ENCODE results near the gene TMEM209.

The TMEM209 gene

DNA sequence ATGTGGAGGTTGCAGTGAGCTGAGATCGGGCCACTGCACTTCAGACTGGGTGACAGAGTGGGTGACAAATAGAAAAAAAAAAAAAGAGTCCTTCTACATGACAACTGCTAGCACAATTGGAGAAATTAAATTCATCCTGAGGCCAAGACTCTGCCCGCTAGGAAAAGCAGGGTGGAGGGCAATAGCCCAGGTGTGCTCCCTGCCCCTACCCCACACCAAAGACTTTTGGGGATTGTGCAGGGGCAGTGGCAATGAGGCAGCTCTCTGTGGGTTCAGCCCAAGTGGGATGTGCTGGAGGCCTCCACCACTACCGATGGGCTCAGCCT, 61.3 kb downstream of the TMEM209 start:
- no peak for DNase-seq (ENCODE audit: low read depth)

DNA sequence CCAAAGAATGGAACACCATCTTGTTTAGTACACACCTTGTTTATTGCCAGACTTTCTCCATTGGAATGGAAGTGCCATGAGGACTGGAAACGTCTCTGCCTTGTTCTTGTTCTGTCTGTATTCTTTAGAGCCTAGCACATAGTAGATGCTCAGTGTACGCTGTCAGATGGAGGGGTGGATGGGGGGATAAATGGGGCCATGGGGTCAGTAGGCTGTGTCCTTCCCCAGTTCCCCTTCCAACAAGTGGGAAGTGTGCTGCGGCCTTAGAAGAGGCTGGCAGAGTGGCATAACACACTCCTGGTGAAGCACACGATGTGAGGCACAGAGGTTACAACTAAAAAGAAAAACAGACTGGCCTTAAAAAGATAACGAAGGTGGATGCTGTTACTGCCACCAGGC, 61.9 kb downstream of the TMEM209 start:
- DNase-seq (ENCODE audit: low read depth), result no peak

DNA sequence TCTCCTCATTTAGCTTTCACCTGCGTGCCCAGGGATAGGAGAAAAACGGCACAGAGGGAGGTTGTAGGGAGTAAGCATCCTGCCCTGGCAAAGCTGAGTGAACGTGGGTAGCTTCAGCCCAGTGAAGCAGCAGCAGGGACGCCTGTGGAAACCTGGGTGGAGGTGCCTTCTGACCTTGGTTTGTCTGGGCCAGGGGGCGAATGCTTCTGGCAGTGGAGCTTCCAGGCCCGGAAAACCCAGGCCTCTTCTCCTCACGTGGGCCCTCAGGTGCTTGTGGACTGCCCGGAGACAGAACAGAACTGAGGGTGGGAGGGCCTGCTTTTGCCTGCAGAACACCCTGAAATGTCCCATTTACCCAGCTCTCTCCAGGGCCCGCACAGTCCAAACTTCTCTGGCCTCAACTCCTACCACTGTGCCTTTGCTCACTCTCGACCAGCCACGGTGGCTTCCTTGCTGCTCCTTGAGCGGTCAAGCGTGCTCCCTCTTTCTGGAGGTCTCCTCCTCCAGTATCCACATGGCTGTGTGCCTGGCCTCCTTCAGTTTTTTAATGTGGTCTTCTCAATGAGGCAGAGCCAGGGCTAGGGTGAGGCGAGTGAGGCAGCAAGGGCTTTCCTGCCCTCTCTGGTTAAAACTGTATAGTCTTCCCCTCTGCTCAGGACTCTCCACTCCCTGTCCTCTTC, 62.4 kb downstream of the TMEM209 start:
- no peak for DNase-seq (ENCODE audit: low read depth)

DNA sequence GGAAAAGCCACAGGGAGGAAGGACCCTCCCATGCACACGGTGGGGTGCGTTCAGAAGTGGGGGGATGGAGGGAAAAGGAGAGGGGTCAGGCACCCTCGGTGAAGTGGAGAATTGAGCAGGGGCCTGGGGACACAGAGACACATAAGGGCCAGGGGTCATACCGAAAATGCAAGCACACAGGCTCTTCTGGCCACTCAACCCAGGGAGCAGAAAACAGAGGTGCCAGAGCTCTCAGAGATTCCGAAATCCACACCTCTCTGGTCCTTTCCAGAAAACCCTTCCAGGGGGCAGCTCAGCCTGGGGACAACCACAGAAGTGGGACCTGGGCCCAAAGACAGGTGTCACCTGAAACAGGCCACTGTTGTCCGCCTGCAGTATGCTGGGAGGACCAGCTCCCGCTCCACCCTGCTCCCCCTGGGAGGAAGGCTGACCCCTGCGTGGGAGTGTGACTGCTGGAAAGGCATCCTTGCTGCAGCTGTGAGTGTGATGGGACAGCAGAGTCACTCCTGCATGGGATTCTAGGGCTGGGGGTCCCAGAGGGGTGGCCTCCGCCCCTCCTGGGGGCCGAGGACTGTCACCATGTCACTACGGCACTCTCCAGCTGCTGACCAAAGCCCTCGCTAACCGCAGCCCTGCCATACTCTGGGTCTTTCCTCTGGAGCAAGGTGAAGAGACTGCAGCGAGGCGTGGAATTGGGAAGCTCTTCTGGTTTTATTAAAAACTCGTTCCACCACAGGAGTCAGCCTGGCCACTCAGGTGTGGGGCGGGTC, 63.1 kb downstream of the TMEM209 start:
- no peak for DNase-seq (ENCODE audit: low read depth)

DNA sequence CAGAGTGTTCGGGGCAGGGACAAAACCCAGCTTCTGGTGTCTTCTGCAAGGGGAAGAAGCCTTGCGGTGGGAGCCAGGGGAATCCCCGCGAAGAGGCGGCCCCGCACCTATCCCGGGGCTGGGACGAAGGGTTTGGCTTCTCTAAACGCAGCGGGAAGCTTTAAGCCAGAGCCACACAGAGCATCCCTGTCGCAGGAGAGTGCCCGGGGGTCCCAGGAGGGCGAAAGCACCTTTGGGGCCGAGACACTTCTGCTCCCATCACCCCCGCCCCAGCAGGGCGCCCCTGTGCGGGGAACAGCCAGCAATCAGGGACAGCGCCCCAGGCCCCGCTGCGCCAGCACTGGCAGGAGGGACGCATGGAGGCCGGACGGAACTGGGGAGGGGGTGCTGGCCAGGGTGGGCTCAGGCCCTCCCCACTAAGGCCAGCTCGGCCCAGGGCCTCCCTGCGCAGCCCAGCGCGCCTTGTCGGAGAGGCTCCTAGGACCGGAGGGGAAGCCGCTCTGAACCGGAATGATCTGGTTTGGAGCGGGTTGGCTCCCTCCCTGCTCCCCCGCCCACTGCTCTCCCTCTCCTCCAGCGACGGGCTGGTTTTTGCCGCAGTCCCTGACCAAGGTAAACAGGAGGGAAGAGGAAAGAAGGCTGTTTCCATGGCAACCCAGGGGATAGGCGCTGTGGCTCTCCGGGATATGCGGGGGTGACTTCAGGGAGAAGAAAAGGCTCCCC, 63.9 kb downstream of the TMEM209 start:
- no peak for DNase-seq (ENCODE audit: low read depth)

DNA sequence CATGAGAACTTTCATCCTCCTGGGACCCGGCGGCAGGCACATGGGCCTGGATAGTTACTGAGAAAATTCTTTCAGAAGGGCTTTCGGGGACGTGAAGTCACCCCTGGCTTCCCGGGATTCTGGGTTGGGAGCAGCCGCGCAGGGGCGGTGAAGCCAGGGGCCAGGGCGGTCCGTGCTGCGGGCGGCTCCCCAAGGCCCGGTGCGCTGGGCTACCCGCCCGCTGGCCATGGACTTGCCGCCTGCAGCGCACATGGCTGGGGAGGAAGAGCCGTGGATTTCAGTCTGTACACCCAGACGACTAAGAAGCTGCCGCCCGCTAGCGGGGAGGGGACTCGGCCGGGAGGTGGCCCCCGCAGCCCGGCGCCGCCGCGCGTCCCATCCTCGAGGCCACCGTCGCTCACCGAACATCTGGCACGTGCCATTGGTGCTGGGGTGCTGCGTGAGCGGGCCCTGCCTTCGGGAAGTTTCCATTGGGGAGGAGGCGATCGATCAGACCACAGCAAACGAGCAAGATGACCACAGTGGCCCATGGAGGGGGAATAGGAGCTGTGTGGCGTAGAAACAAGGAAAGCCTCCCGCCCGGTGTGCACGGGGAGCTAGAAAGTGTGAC, 64.5 kb downstream of the TMEM209 start:
- DNase-seq (ENCODE audit: low read depth), result no peak

DNA sequence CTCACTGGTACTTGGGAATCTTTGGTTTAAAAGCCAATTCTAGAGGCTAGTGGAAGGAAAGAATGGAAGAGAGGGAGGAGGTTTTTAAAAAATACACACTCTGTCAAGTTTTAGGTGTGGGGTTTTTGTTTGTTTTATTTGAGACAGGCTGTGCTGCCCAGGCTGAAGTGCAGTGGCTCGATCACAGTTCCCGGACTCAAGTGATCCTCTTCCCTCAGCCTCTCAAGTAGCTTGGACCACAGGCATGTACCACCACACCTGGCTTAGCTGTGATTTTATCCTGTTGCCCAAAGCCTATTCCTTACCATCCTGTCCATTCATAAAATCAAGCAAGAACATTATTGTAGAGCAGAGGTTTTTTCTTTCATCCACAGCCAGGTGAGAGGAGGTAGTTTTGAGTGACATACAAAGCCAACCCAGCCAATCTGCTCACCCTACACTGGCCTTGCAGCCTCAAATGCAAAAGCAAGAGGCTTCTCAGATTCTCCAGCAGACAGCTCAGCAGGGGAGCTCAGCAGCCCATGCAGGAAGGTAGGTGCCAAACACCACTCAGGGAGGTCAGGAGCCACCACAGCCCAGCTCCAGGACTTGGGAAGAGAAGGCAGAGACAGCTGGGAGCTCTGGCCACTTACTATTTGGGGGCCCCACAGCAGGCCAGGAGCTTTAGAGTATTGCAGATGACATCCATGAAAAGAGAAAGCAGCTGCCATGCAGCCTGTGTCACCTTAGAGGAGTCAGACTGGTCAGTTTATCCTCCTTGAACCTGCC, 65.8 kb downstream of the TMEM209 start:
- DNase-seq (ENCODE audit: low read depth), result no peak

DNA sequence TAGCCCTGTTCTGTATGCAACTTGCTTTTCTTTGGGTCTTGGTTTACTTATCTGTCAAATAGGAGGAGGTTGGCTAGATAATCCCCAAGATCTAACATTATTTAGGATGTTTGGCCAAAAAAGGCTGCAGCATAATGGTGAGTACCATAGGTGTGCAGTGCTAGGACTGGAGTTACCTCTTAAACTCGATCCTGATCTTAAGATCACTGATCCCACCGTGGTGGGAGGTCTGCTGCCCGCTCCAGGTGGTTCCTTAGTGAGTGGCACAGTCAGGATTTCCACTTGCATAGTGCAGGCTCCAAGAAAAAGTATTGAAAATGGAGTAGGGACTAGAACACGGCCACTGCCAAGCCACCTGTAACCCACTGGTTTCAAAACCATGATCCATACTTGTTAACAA, 68.0 kb downstream of the TMEM209 start:
- no peak for DNase-seq (ENCODE audit: low read depth)

DNA sequence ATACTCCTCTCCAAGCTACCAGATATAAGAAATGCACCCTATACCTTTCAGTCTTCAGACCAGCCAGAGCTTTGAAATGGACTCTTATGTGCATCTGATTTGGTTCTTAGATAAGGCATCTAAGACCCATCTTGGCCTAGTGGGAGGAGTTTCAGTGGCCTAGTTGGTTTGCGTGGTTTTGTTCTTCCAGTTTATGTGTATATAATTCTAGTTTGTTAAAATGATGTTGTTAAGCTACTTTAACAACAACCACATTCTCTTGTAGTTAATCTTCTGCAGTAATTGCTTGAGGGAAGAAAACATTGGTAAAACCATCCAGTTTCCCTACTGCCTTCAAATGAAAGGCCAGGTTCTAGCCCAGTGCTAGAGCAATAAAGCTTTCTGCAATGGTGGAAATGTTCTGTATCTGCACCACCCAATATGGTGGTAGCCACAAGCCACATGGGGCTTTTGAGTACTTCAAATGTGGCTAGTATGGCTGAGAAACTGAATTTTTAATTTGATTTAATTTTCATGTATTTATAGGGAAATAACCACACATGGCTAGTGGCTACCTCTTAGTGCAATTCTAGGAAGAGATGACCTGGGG, 68.5 kb downstream of the TMEM209 start:
- DNase-seq (ENCODE audit: low read depth), result no peak

DNA sequence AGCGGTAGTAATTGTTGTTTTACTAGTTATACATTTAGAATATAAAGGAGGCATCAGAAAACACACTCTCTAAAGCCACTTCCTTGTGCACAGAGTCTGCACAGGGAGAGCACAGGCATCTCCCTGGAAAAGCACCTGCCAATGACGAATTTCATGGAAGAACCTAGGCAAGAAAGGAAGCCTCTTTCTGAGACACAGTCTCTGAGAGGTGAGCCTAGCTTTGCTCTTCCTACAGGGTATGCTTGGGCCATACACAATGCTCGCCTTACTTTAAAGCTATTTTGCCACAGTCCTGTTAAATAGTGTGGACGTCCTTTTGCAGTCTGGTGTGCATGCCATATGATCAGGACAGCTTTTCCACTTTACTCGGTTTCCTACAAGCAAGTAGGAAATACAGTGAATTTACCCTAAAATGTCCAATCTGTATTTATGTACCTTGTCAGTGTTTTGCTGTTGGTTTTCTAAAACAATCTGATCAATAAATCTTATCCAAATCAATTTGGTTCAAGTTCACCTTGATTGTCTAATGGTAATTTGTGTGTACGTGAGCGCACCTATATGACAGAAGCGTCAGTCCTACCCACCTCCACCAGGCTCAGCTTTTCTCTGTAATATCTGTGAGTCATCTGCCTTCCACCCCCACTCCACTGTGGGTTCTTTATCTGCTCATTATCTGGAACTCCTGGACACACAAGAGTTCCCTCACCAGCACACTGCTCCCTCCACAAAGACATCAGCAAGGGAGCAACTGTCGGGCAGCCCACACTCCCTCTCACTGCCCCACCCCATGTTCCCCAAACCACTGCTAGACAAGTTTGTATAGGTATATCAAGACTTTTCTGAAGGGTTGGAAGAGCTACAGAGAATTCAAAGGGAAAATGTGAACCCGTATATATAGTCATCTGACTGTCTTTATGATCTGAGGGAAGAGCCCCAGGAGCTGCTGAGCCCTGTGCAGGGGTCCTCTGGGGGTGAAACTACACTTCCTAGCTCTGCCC, 69.7 kb downstream of the TMEM209 start:
- DNase-seq (ENCODE audit: low read depth), result no peak

DNA sequence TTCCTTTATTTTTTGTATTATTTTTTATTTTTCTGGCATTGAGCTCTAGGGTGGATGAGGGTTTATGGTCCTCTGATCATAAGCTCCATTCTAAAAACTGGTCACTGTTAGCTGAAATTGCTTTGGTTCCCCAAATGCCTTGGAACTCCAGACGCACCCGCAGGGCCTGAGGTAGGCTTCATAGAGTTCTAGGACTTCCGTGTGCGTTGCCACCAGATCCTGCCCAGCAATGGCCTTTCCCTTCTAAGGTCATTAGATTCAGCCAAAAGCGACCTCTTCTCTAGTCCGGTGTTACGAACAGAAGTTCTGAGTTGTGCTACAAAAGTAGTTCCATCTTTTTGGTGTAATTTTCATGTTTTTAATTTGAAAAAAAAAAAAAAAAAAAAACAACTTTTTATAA, 70.5 kb downstream of the TMEM209 start:
- no peak for DNase-seq (ENCODE audit: low read depth)

DNA sequence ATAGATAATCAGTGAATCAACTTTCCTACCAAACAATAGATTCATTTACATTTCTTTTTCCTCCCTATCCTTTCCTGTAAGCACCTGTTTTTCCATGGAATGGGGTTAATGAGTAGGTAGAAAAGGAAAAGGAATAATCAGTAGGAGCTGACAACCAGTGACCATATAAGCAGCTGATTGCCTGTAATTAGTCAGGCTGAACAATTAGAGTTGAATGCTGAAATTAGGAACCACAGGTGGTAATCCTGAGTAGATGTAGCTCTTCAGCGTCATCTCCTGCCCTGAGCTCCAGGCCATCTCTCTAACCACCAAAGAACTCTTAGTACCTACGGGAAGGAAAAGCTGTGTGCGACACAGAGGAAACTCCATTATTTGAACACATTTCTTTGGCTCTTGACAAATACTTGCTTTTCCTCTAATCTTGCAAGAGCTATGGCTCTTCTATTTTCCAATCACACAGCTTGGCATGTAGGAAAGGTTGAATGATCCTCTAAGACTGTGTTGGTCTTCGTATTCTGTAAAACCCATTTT, 71.0 kb downstream of the TMEM209 start:
- no peak for DNase-seq (ENCODE audit: low read depth)

DNA sequence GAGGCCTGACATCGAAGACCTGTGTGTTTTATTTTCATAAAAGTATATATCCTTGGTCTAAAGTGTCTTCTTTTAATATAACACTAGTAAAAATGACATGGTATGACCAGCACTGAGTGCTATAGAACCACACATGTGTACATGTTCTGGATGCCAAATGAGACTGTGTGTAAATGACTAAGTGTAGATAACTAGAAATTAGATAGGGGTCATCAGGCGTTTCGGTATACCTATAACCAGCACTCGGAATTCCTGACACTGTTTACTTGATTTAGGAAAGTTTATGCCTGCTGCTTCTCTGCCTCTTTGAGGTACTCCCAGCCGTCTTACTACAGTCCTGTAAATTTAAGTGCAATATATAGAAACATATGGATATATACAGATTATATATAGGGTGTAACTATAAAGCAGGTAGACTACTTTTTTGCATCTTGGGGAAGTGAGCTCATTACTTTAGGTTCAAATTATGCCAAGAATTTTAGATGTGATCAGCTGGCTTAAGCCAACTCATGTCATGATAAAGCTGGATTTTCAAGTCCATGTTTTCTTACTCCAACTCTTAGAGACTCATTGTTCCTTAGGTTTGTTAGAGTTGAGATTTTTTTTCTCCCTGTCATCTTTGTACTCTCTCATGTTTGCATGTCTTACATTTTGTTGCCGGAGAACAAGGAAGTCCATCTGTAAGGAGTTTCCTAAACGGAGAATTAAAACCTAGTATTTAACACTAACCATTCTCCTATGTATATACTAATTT, 72.0 kb downstream of the TMEM209 start:
- DNase-seq (ENCODE audit: low read depth), result no peak

DNA sequence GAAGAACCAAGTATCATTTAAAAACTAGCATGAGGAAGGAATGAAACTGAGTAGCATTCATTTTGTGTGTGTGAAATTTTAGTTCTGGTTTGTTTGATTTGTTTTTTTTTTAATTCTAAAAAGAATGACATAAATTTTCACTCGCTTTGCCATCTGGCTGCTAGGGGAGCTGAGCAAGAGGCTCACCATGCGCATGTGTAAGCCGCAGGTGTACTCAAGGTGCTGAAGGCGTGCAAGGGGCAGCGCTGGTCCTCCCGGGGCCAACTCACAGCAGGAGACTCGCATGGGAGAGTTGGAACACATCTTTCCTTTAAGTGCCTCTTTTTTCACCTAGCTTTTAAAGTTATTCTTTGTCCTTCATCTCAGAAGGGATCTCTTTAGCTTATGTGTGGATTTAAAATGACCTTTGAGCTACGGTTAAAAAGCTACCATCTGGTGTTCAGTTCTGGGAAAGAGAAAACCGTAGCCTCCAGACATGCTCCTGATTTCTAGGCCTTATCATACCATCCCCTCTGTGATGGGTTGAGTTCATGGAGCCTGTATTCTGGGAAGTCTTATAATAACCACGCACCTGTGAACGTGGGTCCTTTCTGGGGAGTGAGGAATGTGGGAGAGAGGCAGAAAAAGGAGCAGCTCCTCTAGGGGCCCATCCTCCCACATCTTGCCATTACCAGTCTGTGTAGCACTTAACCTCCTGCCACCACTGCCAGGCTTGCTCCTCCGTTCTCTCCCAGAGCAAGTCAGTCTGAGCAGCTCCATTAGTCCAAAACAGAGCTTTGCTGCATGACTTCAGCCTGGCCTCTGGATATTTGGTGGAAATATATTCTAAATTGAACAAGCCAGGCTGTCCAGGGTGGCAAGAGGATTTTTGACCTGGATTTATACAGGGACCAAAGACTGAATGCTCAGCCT, 73.0 kb downstream of the TMEM209 start:
- no peak for DNase-seq (ENCODE audit: low read depth)

DNA sequence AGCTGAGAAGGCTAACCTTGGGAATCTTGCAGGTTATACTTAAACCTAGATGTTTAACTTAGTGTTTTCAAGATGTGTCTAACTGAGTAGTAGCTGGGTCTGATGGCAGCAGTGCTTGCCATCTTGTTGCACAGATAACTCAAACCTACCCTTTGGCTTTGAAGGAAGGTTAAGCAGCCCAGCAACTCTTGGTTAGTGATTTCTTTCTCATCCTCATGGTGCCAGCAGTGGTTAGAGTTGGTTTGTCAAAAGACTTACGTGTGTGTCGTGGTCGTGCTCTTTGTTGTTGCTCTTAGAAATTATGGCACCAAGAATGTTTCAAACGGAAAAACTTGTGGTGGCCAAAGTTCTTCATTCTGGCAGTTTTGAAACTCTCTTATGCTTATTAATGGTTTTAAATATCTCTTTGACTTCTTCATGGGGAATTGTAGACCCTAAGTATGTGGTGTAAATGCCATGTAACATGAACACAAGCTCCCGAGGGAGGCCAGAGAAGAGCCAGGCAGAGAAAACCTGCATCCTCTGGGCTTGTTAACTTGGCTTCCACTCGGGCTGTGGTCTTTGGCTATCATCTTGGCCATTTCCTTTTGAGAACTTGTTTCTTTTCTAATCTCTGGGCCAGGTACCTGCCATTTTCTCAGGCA, 73.9 kb downstream of the TMEM209 start:
- DNase-seq (ENCODE audit: low read depth), result no peak

DNA sequence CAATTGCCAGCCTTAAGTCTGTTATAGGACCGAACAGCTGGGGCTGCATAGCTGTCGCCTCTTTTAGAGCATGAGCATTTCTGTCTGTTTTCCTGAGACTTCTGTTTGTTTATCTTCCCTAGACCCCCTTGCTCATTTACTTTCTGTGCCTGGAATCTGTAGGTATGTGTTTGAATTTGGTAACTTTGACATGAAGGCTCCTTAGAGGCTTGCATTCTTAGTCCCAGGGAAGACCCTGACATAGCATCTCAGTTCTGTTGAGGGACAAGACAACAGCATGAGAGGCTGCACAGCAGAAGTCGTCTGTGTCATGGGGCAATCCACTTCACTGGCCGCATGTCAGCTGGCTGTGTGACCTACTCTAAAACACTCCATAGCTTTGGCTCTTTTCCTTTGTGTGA, 76.2 kb downstream of the TMEM209 start:
- DNase-seq (ENCODE audit: low read depth), result no peak

DNA sequence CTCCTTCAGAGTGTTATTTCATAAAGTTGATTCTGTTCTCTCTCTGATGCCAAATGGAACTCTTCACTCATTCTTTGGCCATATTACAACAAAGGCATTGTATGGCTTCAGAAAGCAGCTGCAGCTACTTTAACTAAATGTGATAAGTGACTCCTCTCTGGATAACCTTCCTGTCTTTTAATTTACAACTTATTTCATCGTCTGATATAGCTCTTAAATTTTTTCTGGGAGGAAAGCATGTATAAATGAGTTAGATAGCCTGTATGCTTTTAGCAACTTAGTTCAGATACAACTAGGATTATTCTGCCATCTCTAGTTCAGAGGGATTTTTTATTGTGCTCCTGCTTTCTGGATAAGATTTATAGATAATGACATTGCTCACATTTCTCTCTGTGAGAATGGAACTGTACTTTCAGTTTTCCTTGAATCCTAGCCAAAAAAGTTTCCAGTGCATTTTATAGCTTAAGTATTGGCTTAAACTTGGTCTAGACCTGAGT, 77.3 kb downstream of the TMEM209 start:
- DNase-seq (ENCODE audit: low read depth), result no peak

DNA sequence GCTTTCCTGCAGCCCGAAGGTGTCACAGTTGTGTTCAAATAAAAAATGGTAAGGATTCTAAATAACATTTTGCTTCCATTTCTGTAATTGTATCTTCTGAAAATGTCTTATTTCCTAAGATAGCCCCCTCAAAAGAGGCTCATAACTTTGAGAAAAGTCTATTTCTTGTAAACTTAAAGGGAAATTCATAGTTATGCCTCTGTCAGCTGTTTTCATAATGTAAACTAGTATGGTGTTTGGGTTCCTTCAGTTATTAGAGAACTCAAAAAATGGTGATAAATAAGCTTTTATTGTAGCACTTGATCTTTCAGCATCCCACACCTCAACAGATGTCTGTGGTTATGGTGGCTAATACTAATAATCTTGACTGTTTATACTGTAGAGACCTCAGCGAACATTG, 77.8 kb downstream of the TMEM209 start:
- no peak for DNase-seq (ENCODE audit: low read depth)
